Caki2 (cell line): ENCODE measurements around the gene PYROXD2. TPM values are rescaled to one million over a fixed set of nuclear protein-coding genes. Genes with fewer than 3 reads are reported as not detected.

Experiments used
- DNase-seq: peaks from one replicate; pipeline ENCODE4 v3.0.0-alpha.2; 2015; ENCODE audit warnings: low read depth
- in situ Hi-C: cut with HindIII; loops from 2 replicates; pipeline ENCODE4 v1.10.0; 2016; ENCODE audit warnings: low sequenced_read_pairs, low pct_unique_long_range_greater_than_20kb, mixed read lengths
- total RNA-seq: library from RNA; depleted of rRNA; stranded (reverse); fragments of >200 nt; shearing (Covaris generic); gene quantifications from 2 replicates; pipeline ENCODE4 v1.2.3, GENCODE V29; 2014; ENCODE audit warnings: low replicate concordance

PYROXD2 gene
- total RNA-seq, 1 experiment from 2014 or later = 7.1 TPM

GRCh38 chr10:98380493-98381339 lies 34.3 kb downstream of the PYROXD2 start:
- in situ Hi-C loops = no loop called here
- DNase-seq = no peak

- no peak for DNase-seq
- in situ Hi-C loops = no loop called here
Measured at GRCh38 chr10:98378722-98379121, 36.3 kb downstream of the PYROXD2 start.

- in situ Hi-C loops = no loop called here
- DNase-seq = no peak
Measured at GRCh38 chr10:98377536-98377935, 37.4 kb downstream of the PYROXD2 start.

- no peak for DNase-seq
- in situ Hi-C loops = no loop called here
Measured at GRCh38 chr10:98377001-98377400, 38.0 kb downstream of the PYROXD2 start.

GRCh38 chr10:98376485-98376884 lies 38.5 kb downstream of the PYROXD2 start:
- in situ Hi-C loops = no loop called here
- DNase-seq = no peak

- DNase-seq = no peak
Measured at GRCh38 chr10:98374217-98374985, 40.6 kb downstream of the PYROXD2 start.

GRCh38 chr10:98373260-98374040 lies 41.5 kb downstream of the PYROXD2 start:
- no peak for DNase-seq
- in situ Hi-C loops = no loop called here

More at GRCh38 chr10:98374217-98374985, 40.6 kb downstream of the PYROXD2 start:
- in situ Hi-C loops = no loop called here

GRCh38 chr10:98370831-98371820 lies 43.9 kb downstream of the PYROXD2 start:
- no peak for DNase-seq
- in situ Hi-C loops = no loop called here

GRCh38 chr10:98369801-98370200 lies 45.2 kb downstream of the PYROXD2 start:
- DNase-seq = no peak
- in situ Hi-C loops = no loop called here

GRCh38 chr10:98368644-98369043 lies 46.3 kb downstream of the PYROXD2 start:
- DNase-seq = no peak
- in situ Hi-C loops = no loop called here

- DNase-seq = no peak
- in situ Hi-C loops = no loop called here
Measured at GRCh38 chr10:98367604-98368451, 47.2 kb downstream of the PYROXD2 start.

- DNase-seq = no peak
- in situ Hi-C loops = no loop called here
Measured at GRCh38 chr10:98366062-98366530, 48.9 kb downstream of the PYROXD2 start.

GRCh38 chr10:98365406-98366061 lies 49.4 kb downstream of the PYROXD2 start:
- in situ Hi-C loops = no loop called here
- no peak for DNase-seq

GRCh38 chr10:98364432-98365102 lies 50.4 kb downstream of the PYROXD2 start:
- no peak for DNase-seq
- in situ Hi-C loops = no loop called here

- no peak for DNase-seq
- in situ Hi-C loops = no loop called here
Measured at GRCh38 chr10:98363220-98363619, 51.8 kb downstream of the PYROXD2 start.
